GM23338 (cell line): ENCODE results near the gene KRTAP4-9. TPM values are rescaled to one million over a fixed set of nuclear protein-coding genes. Genes with fewer than 3 reads are reported as not detected.

ENCODE experiments used
- polyA plus RNA-seq: library from polyadenylated mRNA; unstranded; fragments of >200 nt; fragmentation: Nextera tagmentation; extraction: Ambion mirVana; gene quantifications from 2 replicates; pipeline ENCODE4 v1.2.1, GENCODE V29; 2016
- total RNA-seq: library from RNA; depleted of rRNA; stranded (reverse); fragments of >200 nt; shearing (Covaris generic); gene quantifications from 2 replicates; pipeline ENCODE4 v1.2.3, GENCODE V29; 2014; rRNA removed

Gene KRTAP4-9
- total and polyA plus RNA-seq, 2 experiments from 2014 or later: not detected

Other genes starting within 250 kb of the KRTAP4-9 start
Only the 30 nearest of the 39 such genes appear.
- gene KRT39, start 138.4 kb upstream of the KRTAP4-9 start, total RNA-seq: not detected in 2 replicates
- not detected in 2 replicates for gene KRT39, start 138.4 kb upstream of the KRTAP4-9 start, polyA plus RNA-seq
- gene KRT40, start 121.1 kb upstream of the KRTAP4-9 start, total RNA-seq: not detected in 2 replicates
- gene KRT40, start 121.1 kb upstream of the KRTAP4-9 start, polyA plus RNA-seq: not detected in 2 replicates
- not detected in 2 replicates for gene KRTAP3-3, start 111.2 kb upstream of the KRTAP4-9 start, total RNA-seq
- gene KRTAP3-3, start 111.2 kb upstream of the KRTAP4-9 start, polyA plus RNA-seq: not detected in 2 replicates
- gene KRTAP3-2, start 105.5 kb upstream of the KRTAP4-9 start, total RNA-seq: not detected in 2 replicates
- gene KRTAP3-2, start 105.5 kb upstream of the KRTAP4-9 start, polyA plus RNA-seq: not detected in 2 replicates
- not detected in 2 replicates for gene KRTAP3-1, start 96.3 kb upstream of the KRTAP4-9 start, total RNA-seq
- gene KRTAP3-1, start 96.3 kb upstream of the KRTAP4-9 start, polyA plus RNA-seq: not detected in 2 replicates
- gene KRTAP1-5, start 78.2 kb upstream of the KRTAP4-9 start, total RNA-seq: not detected in 2 replicates
- gene KRTAP1-5, start 78.2 kb upstream of the KRTAP4-9 start, polyA plus RNA-seq: not detected in 2 replicates
- gene KRTAP1-4, start 75.2 kb upstream of the KRTAP4-9 start, total RNA-seq: not detected in 2 replicates
- not detected in 2 replicates for gene KRTAP1-4, start 75.2 kb upstream of the KRTAP4-9 start, polyA plus RNA-seq
- gene KRTAP1-3, start 70.5 kb upstream of the KRTAP4-9 start, total RNA-seq: not detected in 2 replicates
- gene KRTAP1-3, start 70.5 kb upstream of the KRTAP4-9 start, polyA plus RNA-seq: not detected in 2 replicates
- not detected in 2 replicates for gene KRTAP1-1, start 63.9 kb upstream of the KRTAP4-9 start, total RNA-seq
- gene KRTAP1-1, start 63.9 kb upstream of the KRTAP4-9 start, polyA plus RNA-seq: not detected in 2 replicates
- not detected in 2 replicates for gene KRTAP2-1, start 58.1 kb upstream of the KRTAP4-9 start, total RNA-seq
- gene KRTAP2-1, start 58.1 kb upstream of the KRTAP4-9 start, polyA plus RNA-seq: not detected in 2 replicates
- not detected in 2 replicates for gene KRTAP2-2, start 50.2 kb upstream of the KRTAP4-9 start, total RNA-seq
- gene KRTAP2-2, start 50.2 kb upstream of the KRTAP4-9 start, polyA plus RNA-seq: not detected in 2 replicates
- gene KRTAP2-3, start 45.3 kb upstream of the KRTAP4-9 start, total RNA-seq: not detected in 2 replicates
- not detected in 2 replicates for gene KRTAP2-3, start 45.3 kb upstream of the KRTAP4-9 start, polyA plus RNA-seq
- gene KRTAP2-4, start 39.5 kb upstream of the KRTAP4-9 start, total RNA-seq: not detected in 2 replicates
- gene KRTAP2-4, start 39.5 kb upstream of the KRTAP4-9 start, polyA plus RNA-seq: not detected in 2 replicates
- not detected in 2 replicates for gene KRTAP4-7, start 21.2 kb upstream of the KRTAP4-9 start, total RNA-seq
- gene KRTAP4-7, start 21.2 kb upstream of the KRTAP4-9 start, polyA plus RNA-seq: not detected in 2 replicates
- gene KRTAP4-8, start 7.2 kb upstream of the KRTAP4-9 start, total RNA-seq: not detected in 2 replicates
- gene KRTAP4-8, start 7.2 kb upstream of the KRTAP4-9 start, polyA plus RNA-seq: not detected in 2 replicates
- gene KRTAP4-16, start 3.2 kb upstream of the KRTAP4-9 start, total RNA-seq: not detected in 2 replicates
- gene KRTAP4-16, start 3.2 kb upstream of the KRTAP4-9 start, polyA plus RNA-seq: not detected in 2 replicates
- gene KRTAP4-11, start 13.0 kb downstream of the KRTAP4-9 start, total RNA-seq: not detected in 2 replicates
- gene KRTAP4-11, start 13.0 kb downstream of the KRTAP4-9 start, polyA plus RNA-seq: not detected in 2 replicates
- gene KRTAP4-12, start 18.8 kb downstream of the KRTAP4-9 start, total RNA-seq: not detected in 2 replicates
- not detected in 2 replicates for gene KRTAP4-12, start 18.8 kb downstream of the KRTAP4-9 start, polyA plus RNA-seq
- gene KRTAP4-6, start 35.2 kb downstream of the KRTAP4-9 start, total RNA-seq: not detected in 2 replicates
- gene KRTAP4-6, start 35.2 kb downstream of the KRTAP4-9 start, polyA plus RNA-seq: not detected in 2 replicates
- not detected in 2 replicates for gene KRTAP4-5, start 44.4 kb downstream of the KRTAP4-9 start, total RNA-seq
- gene KRTAP4-5, start 44.4 kb downstream of the KRTAP4-9 start, polyA plus RNA-seq: not detected in 2 replicates
- gene KRTAP4-4, start 55.4 kb downstream of the KRTAP4-9 start, total RNA-seq: not detected in 2 replicates
- not detected in 2 replicates for gene KRTAP4-4, start 55.4 kb downstream of the KRTAP4-9 start, polyA plus RNA-seq
- not detected in 2 replicates for gene KRTAP4-3, start 62.8 kb downstream of the KRTAP4-9 start, total RNA-seq
- gene KRTAP4-3, start 62.8 kb downstream of the KRTAP4-9 start, polyA plus RNA-seq: not detected in 2 replicates
- not detected in 2 replicates for gene KRTAP4-2, start 72.8 kb downstream of the KRTAP4-9 start, total RNA-seq
- gene KRTAP4-2, start 72.8 kb downstream of the KRTAP4-9 start, polyA plus RNA-seq: not detected in 2 replicates
- not detected in 2 replicates for gene KRTAP4-1, start 79.5 kb downstream of the KRTAP4-9 start, total RNA-seq
- not detected in 2 replicates for gene KRTAP4-1, start 79.5 kb downstream of the KRTAP4-9 start, polyA plus RNA-seq
- gene KRTAP9-1, start 84.5 kb downstream of the KRTAP4-9 start, total RNA-seq: not detected in 2 replicates
- gene KRTAP9-1, start 84.5 kb downstream of the KRTAP4-9 start, polyA plus RNA-seq: not detected in 2 replicates
- gene KRTAP9-2, start 121.3 kb downstream of the KRTAP4-9 start, total RNA-seq: not detected in 2 replicates
- gene KRTAP9-2, start 121.3 kb downstream of the KRTAP4-9 start, polyA plus RNA-seq: not detected in 2 replicates
- gene KRTAP9-3, start 127.1 kb downstream of the KRTAP4-9 start, total RNA-seq: not detected in 2 replicates
- not detected in 2 replicates for gene KRTAP9-3, start 127.1 kb downstream of the KRTAP4-9 start, polyA plus RNA-seq
- gene KRTAP9-8, start 132.6 kb downstream of the KRTAP4-9 start, total RNA-seq: not detected in 2 replicates
- gene KRTAP9-8, start 132.6 kb downstream of the KRTAP4-9 start, polyA plus RNA-seq: not detected in 2 replicates
- not detected in 2 replicates for gene KRTAP9-4, start 144.3 kb downstream of the KRTAP4-9 start, total RNA-seq
- not detected in 2 replicates for gene KRTAP9-4, start 144.3 kb downstream of the KRTAP4-9 start, polyA plus RNA-seq
- gene KRTAP9-9, start 150.0 kb downstream of the KRTAP4-9 start, total RNA-seq: not detected in 2 replicates
- not detected in 2 replicates for gene KRTAP9-9, start 150.0 kb downstream of the KRTAP4-9 start, polyA plus RNA-seq